ENCODE data around the gene ZBTB16.

GRCh38 chr11:114094516-114094915, 35.0 kb downstream of the ZBTB16 start:
- TF ChIP-seq POLR2A (IDR thresholded peaks at IDR 0.05) = no peak
- TF ChIP-seq, protein P1, sequence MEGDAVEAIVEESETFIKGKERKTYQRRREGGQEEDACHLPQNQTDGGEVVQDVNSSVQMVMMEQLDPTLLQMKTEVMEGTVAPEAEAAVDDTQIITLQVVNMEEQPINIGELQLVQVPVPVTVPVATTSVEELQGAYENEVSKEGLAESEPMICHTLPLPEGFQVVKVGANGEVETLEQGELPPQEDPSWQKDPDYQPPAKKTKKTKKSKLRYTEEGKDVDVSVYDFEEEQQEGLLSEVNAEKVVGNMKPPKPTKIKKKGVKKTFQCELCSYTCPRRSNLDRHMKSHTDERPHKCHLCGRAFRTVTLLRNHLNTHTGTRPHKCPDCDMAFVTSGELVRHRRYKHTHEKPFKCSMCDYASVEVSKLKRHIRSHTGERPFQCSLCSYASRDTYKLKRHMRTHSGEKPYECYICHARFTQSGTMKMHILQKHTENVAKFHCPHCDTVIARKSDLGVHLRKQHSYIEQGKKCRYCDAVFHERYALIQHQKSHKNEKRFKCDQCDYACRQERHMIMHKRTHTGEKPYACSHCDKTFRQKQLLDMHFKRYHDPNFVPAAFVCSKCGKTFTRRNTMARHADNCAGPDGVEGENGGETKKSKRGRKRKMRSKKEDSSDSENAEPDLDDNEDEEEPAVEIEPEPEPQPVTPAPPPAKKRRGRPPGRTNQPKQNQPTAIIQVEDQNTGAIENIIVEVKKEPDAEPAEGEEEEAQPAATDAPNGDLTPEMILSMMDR (IDR thresholded peaks at IDR 0.05) = no peak

All from uterus (tissue), 2 donors.